BJ (cell line): ENCODE data around the gene TRMU. TPM values are rescaled to one million over a fixed set of nuclear protein-coding genes. Genes with fewer than 3 reads are reported as not detected.

ENCODE experiments used
- CTCF ChIA-PET: fragments of 350-600 bp; formaldehyde crosslinking; extraction: SDS; loops from one replicate; lab custom pipeline; 2021; ENCODE audit warnings: antibody characterized with exemption, inconsistent platforms; lab: Yijun Ruan, JAX
- POLR2A ChIA-PET: fragments of 300-600 bp; sonication (Branson Sonifier 250); formaldehyde crosslinking; extraction: SDS; loops from one replicate; lab custom pipeline; 2021; ENCODE audit warnings: antibody characterized with exemption; lab: Charles Lee
- DNase-seq: peaks from one replicate; pipeline ENCODE4 v3.0.0-alpha.2; 2011; ENCODE audit warnings: low read depth
- H3K27me3 ChIP-seq: 2 replicates; pipeline ENCODE4 v1.6.0; 2011; ENCODE audit warnings: low read length; ENCODE audit not compliant: control insufficient read depth, insufficient read depth
- H3K36me3 ChIP-seq: 2 replicates; pipeline ENCODE4 v1.5.1; 2011; ENCODE audit warnings: low read length; ENCODE audit not compliant: control insufficient read depth, insufficient read depth
- H3K4me3 ChIP-seq: 2 replicates; pipeline ENCODE4 v1.5.1; 2011; ENCODE audit warnings: low read depth, mild to moderate bottlenecking, control low read depth, low read length
- polyA plus RNA-seq: library from polyadenylated mRNA; depleted of rRNA; stranded (reverse); fragments of >200 nt; gene quantifications from 2 replicates; pipeline ENCODE4 v1.2.3, GENCODE V29; 2011
- TF ChIP-seq, protein P1 (sequence below): IDR thresholded peaks from 2 replicates; pipeline ENCODE4 v1.5.1; 2011; ENCODE audit warnings: low read depth, mild to moderate bottlenecking, control low read depth, inconsistent platforms, low read length, moderate library complexity; ENCODE audit not compliant: insufficient read depth

The TRMU gene
- polyA plus RNA-seq, 1 experiment = 25.2 TPM

DNA sequence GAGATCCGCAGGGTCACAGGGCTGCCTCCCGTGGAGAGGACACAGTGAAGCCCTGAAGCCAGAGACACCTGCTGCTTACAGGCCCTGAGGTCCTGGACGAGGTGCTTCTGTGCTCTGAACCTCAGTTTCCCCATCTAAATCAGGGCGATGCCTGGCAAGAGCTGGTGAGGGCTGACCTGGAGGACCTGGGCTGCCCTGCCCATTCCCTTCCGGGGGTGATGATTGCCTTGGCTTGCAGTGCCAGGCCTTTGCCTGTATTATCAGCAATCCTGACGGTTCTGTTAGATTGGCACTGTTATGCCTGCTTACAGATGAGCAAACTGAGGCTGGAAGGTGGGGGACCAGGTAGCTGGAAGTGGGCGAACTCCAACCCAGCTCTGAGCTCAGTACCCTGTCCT, 46.7 kb upstream of the TRMU start:
- CTCF ChIA-PET = interaction anchor here (1.0 kb wide), 1 partner anchor 167 kb away, joined by 3 read pairs; no protein-coding TSS in a partner anchor
- POLR2A ChIA-PET = no interaction called here
- no peak for DNase-seq

DNA sequence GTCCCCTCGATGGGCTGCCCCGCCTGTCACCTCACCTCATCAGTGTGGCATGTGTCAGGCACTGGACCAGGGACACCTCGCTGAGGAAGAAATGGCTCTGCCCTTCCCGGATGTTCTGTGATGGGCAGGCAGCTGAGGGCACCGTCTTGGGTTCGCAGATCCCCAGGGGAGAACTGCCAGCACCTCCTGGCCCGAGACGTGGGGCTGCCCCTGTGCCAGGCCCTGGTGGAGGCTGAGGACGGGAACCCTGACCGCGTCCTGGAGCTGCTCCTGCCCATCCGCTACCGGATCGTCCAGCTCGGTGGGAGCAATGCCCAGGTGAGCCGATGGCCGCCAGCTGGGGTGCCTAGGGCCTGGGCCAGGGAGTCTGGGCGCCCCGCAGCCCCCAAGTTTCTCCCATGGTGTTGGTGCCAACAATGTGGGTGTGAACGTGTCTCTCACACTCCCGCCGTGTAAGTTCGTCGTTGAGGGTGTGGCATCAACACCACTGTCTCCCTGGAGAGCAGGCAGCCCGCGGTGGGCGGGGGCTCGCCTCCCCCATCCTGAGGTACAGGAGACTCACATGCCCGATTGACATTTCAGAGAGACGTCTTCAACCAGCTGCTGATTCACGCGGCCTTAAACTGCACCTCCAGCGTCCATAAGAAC, 46.1 kb upstream of the TRMU start:
- no peak overlapping the region for H3K4me3 ChIP-seq
- TF ChIP-seq, protein P1, sequence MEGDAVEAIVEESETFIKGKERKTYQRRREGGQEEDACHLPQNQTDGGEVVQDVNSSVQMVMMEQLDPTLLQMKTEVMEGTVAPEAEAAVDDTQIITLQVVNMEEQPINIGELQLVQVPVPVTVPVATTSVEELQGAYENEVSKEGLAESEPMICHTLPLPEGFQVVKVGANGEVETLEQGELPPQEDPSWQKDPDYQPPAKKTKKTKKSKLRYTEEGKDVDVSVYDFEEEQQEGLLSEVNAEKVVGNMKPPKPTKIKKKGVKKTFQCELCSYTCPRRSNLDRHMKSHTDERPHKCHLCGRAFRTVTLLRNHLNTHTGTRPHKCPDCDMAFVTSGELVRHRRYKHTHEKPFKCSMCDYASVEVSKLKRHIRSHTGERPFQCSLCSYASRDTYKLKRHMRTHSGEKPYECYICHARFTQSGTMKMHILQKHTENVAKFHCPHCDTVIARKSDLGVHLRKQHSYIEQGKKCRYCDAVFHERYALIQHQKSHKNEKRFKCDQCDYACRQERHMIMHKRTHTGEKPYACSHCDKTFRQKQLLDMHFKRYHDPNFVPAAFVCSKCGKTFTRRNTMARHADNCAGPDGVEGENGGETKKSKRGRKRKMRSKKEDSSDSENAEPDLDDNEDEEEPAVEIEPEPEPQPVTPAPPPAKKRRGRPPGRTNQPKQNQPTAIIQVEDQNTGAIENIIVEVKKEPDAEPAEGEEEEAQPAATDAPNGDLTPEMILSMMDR = no peak
- H3K27me3 ChIP-seq = no peaks in the 10 kb centered on the region
- peaks cover 26% of the 10 kb centered on the region for H3K36me3 ChIP-seq
- ChIA-PET POLR2A (no interaction called here), CTCF (interaction anchor here (1.0 kb wide), 1 partner anchor 167 kb away, joined by 3 read pairs; no protein-coding TSS in a partner anchor)
- no peak for DNase-seq

More for the DNA sequence above, 46.7 kb upstream of the TRMU start:
- no peak overlapping the region for H3K4me3 ChIP-seq
- peaks cover 29% of the 10 kb centered on the region for H3K36me3 ChIP-seq
- no peaks in the 10 kb centered on the region for H3K27me3 ChIP-seq
- TF ChIP-seq, protein P1 = no peak

DNA sequence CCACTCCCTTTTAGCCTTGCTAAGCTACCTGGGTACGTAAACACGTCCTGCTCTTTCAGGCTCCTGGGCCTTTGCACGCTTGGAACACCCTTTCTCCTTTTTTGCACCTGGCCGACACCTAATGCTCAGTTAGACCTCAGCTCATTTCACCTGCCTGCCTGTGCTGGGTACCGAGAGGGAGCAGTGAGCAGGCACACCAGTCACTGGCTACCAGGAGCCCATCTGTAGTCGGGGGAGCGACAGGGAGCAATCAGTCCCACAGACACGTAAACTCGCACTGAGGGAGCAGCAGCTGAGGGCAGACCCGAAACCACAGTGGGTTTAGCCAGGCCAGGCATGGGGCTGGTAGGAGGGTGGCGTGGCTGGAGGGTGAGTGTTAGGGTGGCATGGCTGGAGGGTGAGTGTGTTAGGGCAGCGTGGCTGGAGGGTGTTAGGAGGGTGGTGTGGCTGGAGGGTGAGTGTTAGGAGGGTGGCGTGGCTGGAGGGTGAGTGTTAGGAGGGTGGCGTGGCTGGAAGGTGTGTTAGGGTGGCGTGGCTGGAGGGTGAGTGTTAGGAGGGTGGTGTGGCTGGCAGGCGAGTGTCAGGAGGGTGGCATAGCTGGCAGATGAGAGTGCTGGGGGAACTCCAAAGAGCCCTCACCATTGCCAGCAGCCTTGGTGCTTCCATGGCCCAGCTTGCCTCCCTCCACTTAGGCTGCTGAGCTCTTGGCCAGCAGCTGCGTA, 45.2 kb upstream of the TRMU start:
- TF ChIP-seq, protein P1 = no peak
- ChIA-PET CTCF (interaction anchor here (1.3 kb wide), 1 partner anchor 168 kb away, joined by 4 read pairs; no protein-coding TSS in a partner anchor), POLR2A (no interaction called here)
- no peak for DNase-seq
- Histone ChIP-seq H3K27me3 (no peaks in the 10 kb centered on the region), H3K4me3 (no peak overlapping the region), H3K36me3 (peaks cover 23% of the 10 kb centered on the region)

DNA sequence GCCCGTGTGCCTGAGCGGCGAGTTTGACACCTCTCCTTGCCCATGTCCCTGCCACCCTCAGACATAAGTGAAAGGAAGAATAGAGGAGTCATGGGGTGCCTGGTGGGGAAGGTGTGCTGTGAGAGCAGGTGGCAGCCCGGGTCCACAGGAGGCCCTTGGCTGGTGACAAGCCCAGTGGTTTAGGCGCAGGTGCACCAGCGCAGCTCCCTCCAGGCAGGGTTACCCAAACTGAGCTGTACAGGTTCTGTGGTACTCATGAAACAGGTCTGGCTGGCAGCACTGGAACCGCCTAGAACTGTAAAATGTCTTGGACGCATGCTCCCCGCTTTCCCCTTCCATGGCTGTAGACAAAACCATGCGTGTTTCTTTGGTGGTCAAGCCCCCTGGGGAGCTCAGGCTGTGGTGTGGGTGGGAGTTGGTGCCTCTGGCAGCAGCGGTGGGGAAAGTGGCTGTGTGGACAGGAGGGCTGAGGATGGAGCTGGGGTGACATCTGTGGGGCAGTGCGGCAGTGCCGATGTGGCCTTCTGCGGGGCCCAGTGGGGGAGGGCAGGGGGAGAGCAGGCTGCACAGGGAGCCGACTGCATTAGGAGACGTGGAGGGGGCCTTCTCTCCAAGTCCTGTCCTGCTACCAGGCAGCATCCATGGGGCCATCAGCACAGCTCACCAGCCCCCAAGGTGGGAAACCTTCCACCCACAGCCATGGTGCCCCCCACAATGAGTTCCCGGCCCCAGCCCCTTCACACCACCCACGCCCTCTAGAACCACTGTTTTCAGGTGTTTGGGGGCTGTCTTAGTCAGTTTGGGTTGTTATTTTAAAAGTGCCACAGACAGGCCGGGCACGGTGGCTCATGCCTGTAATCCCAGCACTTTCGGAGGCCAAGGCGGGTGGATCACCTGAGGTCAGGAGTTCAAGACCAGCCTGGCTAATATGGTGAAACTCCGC, 44.4 kb upstream of the TRMU start:
- Histone ChIP-seq H3K4me3 (no peak overlapping the region), H3K36me3 (peaks cover 22% of the 10 kb centered on the region), H3K27me3 (no peaks in the 10 kb centered on the region)
- TF ChIP-seq, protein P1 = no peak
- no peak for DNase-seq
- CTCF ChIA-PET = interaction anchor here (1.3 kb wide), 1 partner anchor 169 kb away, joined by 4 read pairs; no protein-coding TSS in a partner anchor
- POLR2A ChIA-PET = no interaction called here

DNA sequence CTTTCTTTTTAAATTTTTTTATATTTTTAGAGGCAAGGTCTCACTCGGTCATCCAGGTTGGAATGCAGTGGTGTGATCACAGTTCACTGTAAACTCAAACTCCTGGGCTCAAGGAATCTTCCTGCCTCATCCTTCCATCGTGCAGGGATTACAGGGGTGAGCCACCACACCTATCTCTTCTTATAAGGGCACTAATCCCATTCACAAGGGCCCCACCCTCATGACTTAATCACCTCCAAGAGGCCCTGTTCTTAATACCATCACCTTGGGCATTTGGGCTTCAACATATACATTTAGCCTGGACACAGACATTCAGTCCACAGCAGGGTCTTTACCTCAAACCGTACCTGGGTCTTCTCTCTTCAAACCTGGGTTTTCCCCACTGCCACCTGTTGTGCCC, 43.3 kb upstream of the TRMU start:
- POLR2A ChIA-PET = no interaction called here
- peaks cover 17% of the 10 kb centered on the region for H3K36me3 ChIP-seq
- CTCF ChIA-PET = no interaction called here
- no peak overlapping the region for H3K4me3 ChIP-seq
- no peaks in the 10 kb centered on the region for H3K27me3 ChIP-seq
- TF ChIP-seq, protein P1 = no peak
- no peak for DNase-seq
